LNCAP (cell line): ENCODE measurements around the gene RAD18.

Source experiments
- TF ChIP-seq, protein P1 (sequence below): fragments of 450-650 bp; IDR thresholded peaks from 2 replicates; pipeline ENCODE4 v1.5.1; 2017; ENCODE audit warnings: mild to moderate bottlenecking

Gene RAD18

DNA sequence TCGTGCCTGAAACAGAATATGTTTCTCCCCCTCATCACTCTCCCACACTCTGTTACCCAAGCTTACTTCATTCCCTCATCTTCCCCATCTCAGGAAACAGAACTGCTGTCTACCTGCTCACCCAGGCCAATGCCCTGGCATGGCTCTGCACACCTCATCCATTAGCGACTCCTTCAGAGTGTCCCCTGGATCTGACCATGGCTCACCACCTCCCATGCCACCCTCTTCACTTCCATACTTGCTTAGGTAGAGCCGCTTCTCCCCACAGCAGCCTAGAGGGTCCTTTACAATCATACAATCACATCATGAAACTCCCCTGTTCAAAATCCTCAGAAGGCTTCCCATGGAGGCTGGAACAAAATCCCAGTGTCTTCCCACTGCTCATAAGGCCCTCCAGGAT is 33.9 kb upstream of the RAD18 start:
- TF ChIP-seq, protein P1, sequence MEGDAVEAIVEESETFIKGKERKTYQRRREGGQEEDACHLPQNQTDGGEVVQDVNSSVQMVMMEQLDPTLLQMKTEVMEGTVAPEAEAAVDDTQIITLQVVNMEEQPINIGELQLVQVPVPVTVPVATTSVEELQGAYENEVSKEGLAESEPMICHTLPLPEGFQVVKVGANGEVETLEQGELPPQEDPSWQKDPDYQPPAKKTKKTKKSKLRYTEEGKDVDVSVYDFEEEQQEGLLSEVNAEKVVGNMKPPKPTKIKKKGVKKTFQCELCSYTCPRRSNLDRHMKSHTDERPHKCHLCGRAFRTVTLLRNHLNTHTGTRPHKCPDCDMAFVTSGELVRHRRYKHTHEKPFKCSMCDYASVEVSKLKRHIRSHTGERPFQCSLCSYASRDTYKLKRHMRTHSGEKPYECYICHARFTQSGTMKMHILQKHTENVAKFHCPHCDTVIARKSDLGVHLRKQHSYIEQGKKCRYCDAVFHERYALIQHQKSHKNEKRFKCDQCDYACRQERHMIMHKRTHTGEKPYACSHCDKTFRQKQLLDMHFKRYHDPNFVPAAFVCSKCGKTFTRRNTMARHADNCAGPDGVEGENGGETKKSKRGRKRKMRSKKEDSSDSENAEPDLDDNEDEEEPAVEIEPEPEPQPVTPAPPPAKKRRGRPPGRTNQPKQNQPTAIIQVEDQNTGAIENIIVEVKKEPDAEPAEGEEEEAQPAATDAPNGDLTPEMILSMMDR: no peak

DNA sequence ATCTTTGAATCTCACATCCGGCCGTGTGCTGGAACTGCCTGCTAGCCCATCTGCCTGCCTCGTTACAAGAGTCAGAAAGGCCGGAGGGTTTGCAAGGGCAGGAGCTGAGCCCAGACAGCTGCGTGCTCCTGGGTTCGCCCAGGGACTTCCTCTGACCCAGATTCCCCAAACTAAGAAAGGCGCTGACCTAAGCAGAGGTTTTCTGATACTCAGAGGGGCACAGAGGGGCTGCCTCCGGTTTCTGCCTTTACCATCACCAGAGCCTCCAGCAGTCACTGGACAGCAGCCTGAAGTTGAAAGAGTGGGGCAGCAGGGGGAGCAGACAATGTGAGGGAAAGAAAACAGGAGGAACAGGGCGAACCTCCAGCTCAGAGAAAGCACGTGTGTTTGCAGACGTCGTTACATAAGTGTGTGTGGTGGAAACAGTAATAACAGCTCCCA is 33.4 kb upstream of the RAD18 start:
- TF ChIP-seq, protein P1: no peak

DNA sequence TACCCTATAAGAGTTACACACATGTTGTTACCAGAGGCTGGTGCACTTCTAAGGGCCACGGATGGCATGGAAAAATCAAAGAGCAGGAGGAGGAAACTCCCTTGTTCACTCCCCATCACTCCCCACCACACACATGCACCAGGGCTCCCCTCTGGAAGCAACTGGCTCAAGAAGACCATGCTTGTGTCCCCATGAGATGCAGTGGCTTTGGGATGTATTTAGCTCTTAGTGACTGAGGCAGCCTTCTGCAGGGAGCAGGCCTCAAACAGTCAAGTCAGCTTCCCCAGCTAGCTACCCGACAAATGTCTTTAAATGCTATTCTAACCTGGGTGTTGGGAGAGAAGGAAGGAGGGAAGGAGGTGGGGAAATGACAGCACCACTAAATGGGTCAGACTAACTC is 32.9 kb upstream of the RAD18 start:
- TF ChIP-seq, protein P1: no peak

DNA sequence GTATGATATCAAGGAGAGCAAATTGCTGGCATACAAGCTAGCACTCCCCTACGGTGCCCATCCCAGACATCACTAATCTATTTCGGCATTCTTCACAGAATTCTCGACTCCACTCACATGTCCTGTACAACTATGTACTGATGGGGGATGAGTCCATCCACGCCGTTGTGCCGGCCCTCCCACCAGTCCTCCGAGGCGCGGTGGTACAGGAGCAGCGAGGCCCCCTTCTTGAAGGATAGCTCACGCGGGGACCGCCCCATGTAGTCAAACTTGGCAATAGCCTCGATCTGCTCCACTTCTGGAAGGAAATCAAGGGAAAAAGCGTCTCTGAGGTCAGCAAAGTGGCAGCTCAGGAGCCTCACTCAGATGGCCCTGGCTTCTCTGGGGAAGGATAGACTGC is 31.0 kb upstream of the RAD18 start:
- TF ChIP-seq, protein P1: no peak

DNA sequence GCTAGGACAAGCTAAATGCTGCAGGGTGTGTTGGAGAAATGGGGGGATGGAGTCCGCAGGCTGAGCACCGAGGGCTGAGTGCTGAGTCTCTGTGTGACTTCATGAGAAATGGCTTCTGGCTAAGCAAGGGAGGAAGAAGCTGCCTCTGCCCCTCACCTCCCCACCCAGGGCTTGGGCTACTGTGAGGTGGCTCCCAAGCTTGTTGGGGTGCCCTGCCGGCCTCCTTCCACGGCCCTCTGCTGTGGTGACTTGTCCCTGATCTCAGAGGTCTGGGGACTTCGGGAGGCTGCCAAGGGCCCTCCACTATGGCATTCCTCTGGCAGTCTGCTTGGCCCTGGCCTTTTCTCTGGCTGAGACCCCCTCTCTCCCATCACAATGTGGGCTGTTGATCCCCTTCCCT is 30.1 kb upstream of the RAD18 start:
- TF ChIP-seq, protein P1: no peak

DNA sequence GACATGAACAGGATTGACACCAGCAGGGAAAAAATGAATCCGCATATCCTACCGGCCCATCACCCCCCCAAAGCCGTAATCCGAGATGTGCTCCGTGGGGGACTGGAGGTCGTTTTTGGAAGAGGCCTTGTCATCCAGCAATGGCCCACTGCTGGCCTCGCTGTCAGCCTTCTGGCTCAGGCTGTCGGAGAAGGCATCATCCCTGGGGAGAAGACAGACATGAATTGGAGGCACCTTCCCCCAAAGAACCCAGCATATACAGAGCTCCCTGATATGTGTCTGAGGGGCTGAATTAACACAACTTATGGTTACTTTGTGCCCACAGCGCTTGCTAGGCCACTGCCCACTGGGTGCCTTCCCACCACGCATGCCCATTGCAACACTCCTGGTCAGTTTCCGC is 29.6 kb upstream of the RAD18 start:
- TF ChIP-seq, protein P1: no peak

DNA sequence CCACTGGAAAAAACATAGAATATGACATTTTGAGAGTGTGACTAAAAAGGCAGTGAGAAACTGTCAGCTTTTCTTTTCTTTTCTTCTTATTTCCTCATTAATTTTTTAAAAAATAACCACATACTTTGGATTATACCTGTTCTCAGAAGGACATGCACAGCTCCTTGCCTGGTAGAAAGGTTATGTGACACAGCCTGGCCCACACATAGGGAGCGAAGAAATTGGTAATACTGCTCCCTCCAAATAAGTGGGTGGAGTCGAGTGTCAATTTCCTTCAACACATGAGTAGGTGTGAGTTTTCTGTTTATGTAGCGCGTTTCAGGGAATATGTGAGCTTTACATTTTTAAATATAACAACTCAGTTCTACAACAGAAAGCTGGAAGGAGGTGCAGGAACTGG is 28.9 kb upstream of the RAD18 start:
- TF ChIP-seq, protein P1: no peak
